CD4-positive, alpha-beta memory T cell (primary cell): ENCODE measurements around the gene PLEKHA8. TPM values are rescaled to one million over a fixed set of nuclear protein-coding genes. Genes with fewer than 3 reads are reported as not detected.

Source experiments
- CTCF ChIA-PET: fragments of 350-600 bp; sonication (Branson Sonifier 250); formaldehyde crosslinking; loops from one replicate; lab custom pipeline; 2021; ENCODE audit warnings: inconsistent platforms; ENCODE audit not compliant: partially characterized antibody; lab: Charles Lee
- POLR2A ChIA-PET: fragments of 350-600 bp; sonication (Branson Sonifier 250); formaldehyde crosslinking; loops from one replicate; lab custom pipeline; 2021; ENCODE audit not compliant: partially characterized antibody; lab: Charles Lee
- DNase-seq, 5 donors: peaks; one replicate each; pipeline versions ENCODE4 v3.0.0 to v3.0.0-alpha.2; 2020 to 2022; ENCODE audit warnings: mixed read lengths in 1 of 5
- H3K27ac ChIP-seq: one replicate; pipeline ENCODE4 v1.7.0; 2013; ENCODE audit warnings: low read depth, low read length
- H3K27me3 ChIP-seq: 2 replicates; pipeline ENCODE4 v1.7.0; 2013; ENCODE audit warnings: mild to moderate bottlenecking, low read length, moderate library complexity; ENCODE audit not compliant: insufficient read depth
- H3K36me3 ChIP-seq: 2 replicates; pipeline ENCODE4 v1.7.0; 2013; ENCODE audit warnings: mild to moderate bottlenecking, low read length, moderate library complexity; ENCODE audit not compliant: insufficient read depth
- H3K4me1 ChIP-seq: 2 replicates; pipeline ENCODE4 v1.7.0; 2013; ENCODE audit warnings: mild to moderate bottlenecking, low read length, moderate library complexity; ENCODE audit not compliant: insufficient read depth
- H3K4me3 ChIP-seq, 2 donors: one replicate each; pipeline ENCODE4 v1.7.0; 2013; ENCODE audit warnings: low read length in 2 of 2, mild to moderate bottlenecking in 1 of 2
- H3K9me3 ChIP-seq, 2 donors: one replicate each; pipeline ENCODE4 v1.7.0; 2013; ENCODE audit warnings: low read length in 2 of 2, control low read depth in 1 of 2; ENCODE audit not compliant: control insufficient read depth in 1 of 2
- H3K27ac Mint-ChIP-seq, 7 donors: one replicate each; pipeline ENCODE4 v1.8.0; 2020 to 2021; ENCODE audit warnings: mixed read lengths in 7 of 7, mild to moderate bottlenecking in 6 of 7, inconsistent platforms in 3 of 7, moderate library complexity in 3 of 7
- H3K27me3 Mint-ChIP-seq, 2 donors: one replicate each; pipeline ENCODE4 v1.8.0; 2020 to 2021; ENCODE audit warnings: mixed read lengths in 2 of 2
- H3K36me3 Mint-ChIP-seq, 2 donors: one replicate each; pipeline ENCODE4 v1.8.0; 2020 to 2021; ENCODE audit warnings: mixed read lengths in 2 of 2, inconsistent platforms in 1 of 2, mild to moderate bottlenecking in 1 of 2
- H3K4me1 Mint-ChIP-seq, 4 donors: one replicate each; pipeline ENCODE4 v1.8.0; 2020 to 2021; ENCODE audit warnings: mixed read lengths in 4 of 4, mild to moderate bottlenecking in 1 of 4
- H3K4me3 Mint-ChIP-seq, 8 donors: one replicate each; pipeline ENCODE4 v1.8.0; 2020 to 2021; ENCODE audit warnings: mixed read lengths in 8 of 8, mild to moderate bottlenecking in 7 of 8, moderate library complexity in 6 of 8, inconsistent platforms in 3 of 8
- H3K9me3 Mint-ChIP-seq, 8 donors: one replicate each; pipeline ENCODE4 v1.8.0; 2020 to 2021; ENCODE audit warnings: mixed read lengths in 8 of 8, mild to moderate bottlenecking in 5 of 8, inconsistent platforms in 3 of 8, moderate library complexity in 1 of 8
- intact Hi-C: fragments of 100-400 bp; cut with micrococcal nuclease; formaldehyde crosslinking; loops from one replicate; pipeline ENCODE4 v1.15.1; 2023
- polyA plus RNA-seq, 2 donors: library from polyadenylated mRNA; unstranded; fragments of 300-500 nt; fragmentation: Illumina TruSeq; gene quantifications; one replicate each; pipeline ENCODE4 v1.2.3, GENCODE V29; 2021
- total RNA-seq, 2 experiments: library from RNA; stranded (reverse); gene quantifications; one replicate each; pipeline ENCODE4 v1.2.3, GENCODE V29; 2021

Gene PLEKHA8
- total and polyA plus RNA-seq, 4 experiments from 2014 or later = 2.4 to 13.2 (median 8.0) TPM

DNA sequence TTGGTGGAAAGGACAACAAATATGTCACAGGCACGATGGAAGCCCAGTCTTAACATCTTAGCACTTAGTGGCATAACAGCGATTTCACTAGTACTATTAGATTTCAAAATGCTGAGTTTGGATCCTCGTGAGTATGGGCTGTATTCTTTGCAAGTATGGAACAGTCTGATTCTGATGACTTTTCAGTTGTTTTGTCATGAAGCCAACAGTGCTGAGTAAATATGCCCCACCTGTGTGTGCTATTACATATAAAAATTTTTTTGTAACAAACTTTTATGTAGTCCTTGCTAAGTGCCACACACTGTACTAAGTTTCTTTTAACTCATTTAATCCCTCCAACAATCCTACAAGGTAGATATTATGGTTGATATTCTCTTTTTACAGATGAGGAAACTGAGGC, 137.4 kb downstream of the PLEKHA8 start:
- Mint-ChIP-seq H3K36me3 (peaks cover 0 to 4% of the 10 kb centered on the region in 2 donors), H3K27ac (no peak overlapping the region), H3K4me3 (no peak overlapping the region), H3K27me3 (no peaks in the 10 kb centered on the region), H3K4me1 (peaks cover 10 to 26% (median 17%) of the 10 kb centered on the region in 4 donors), H3K9me3 (no peaks in the 10 kb centered on the region)
- Histone ChIP-seq H3K4me1 (peaks cover 15% of the 10 kb centered on the region), H3K27me3 (no peaks in the 10 kb centered on the region), H3K36me3 (no peaks in the 10 kb centered on the region), H3K27ac (no peak overlapping the region), H3K9me3 (no peaks in the 10 kb centered on the region), H3K4me3 (no peak overlapping the region)
- POLR2A ChIA-PET = no interaction called here
- CTCF ChIA-PET = no interaction called here
- intact Hi-C loops = loop anchor here (2.0 to 10.0 kb wide), 3 partner anchors 119 to 399 kb away; partner anchors contain the start of gene ZNRF2
- no peak for DNase-seq

GRCh38 chr7:30166155-30166840, 138.1 kb downstream of the PLEKHA8 start:
- POLR2A ChIA-PET = no interaction called here
- DNase-seq = no peak
- peaks cover 9 to 26% (median 17%) of the 10 kb centered on the region in 4 donors for H3K4me1 Mint-ChIP-seq

GRCh38 chr7:30166841-30167235, 138.6 kb downstream of the PLEKHA8 start:
- Histone ChIP-seq H3K4me1 (peaks cover 15% of the 10 kb centered on the region), H3K9me3 (no peaks in the 10 kb centered on the region), H3K36me3 (no peaks in the 10 kb centered on the region), H3K27ac (no peak overlapping the region), H3K27me3 (no peaks in the 10 kb centered on the region), H3K4me3 (no peak overlapping the region)
- no peaks in the 10 kb centered on the region for H3K9me3 Mint-ChIP-seq
- peaks cover 9 to 26% (median 17%) of the 10 kb centered on the region in 4 donors for H3K4me1 Mint-ChIP-seq
- ChIA-PET POLR2A (no interaction called here), CTCF (no interaction called here)
- no peak overlapping the region for H3K27ac Mint-ChIP-seq
- H3K27me3 Mint-ChIP-seq = no peaks in the 10 kb centered on the region
- intact Hi-C loops = loop anchor here (10.0 kb wide), 2 partner anchors 118 to 398 kb away; partner anchors contain the start of gene ZNRF2
- H3K36me3 Mint-ChIP-seq = peaks cover 0 to 4% of the 10 kb centered on the region in 2 donors
- no peak overlapping the region for H3K4me3 Mint-ChIP-seq
- DNase-seq = no peak

More at GRCh38 chr7:30166155-30166840, 138.1 kb downstream of the PLEKHA8 start:
- Histone ChIP-seq H3K4me3 (no peak overlapping the region), H3K27me3 (no peaks in the 10 kb centered on the region), H3K36me3 (no peaks in the 10 kb centered on the region), H3K27ac (no peak overlapping the region), H3K9me3 (no peaks in the 10 kb centered on the region), H3K4me1 (peaks cover 15% of the 10 kb centered on the region)
- Mint-ChIP-seq H3K27me3 (no peaks in the 10 kb centered on the region), H3K9me3 (no peaks in the 10 kb centered on the region), H3K27ac (no peak overlapping the region), H3K36me3 (peaks cover 0 to 4% of the 10 kb centered on the region in 2 donors), H3K4me3 (no peak overlapping the region)
- intact Hi-C loops = loop anchor here (10.0 kb wide), 2 partner anchors 119 to 399 kb away; partner anchors contain the start of gene ZNRF2
- CTCF ChIA-PET = no interaction called here

- Histone ChIP-seq H3K27ac (no peak overlapping the region), H3K27me3 (no peaks in the 10 kb centered on the region), H3K9me3 (no peaks in the 10 kb centered on the region), H3K36me3 (no peaks in the 10 kb centered on the region), H3K4me1 (peaks cover 11% of the 10 kb centered on the region), H3K4me3 (no peak overlapping the region)
- CTCF ChIA-PET = interaction anchor here (1.5 kb wide), 1 partner anchor 395 kb away, joined by 5 read pairs; no protein-coding TSS in a partner anchor
- POLR2A ChIA-PET = no interaction called here
- H3K27me3 Mint-ChIP-seq = no peaks in the 10 kb centered on the region
- no peak overlapping the region for H3K4me3 Mint-ChIP-seq
- intact Hi-C loops = loop anchor here (10.0 kb wide), 2 partner anchors 117 to 397 kb away; partner anchors contain the start of gene ZNRF2
- DNase-seq = no peak
- no peaks in the 10 kb centered on the region for H3K9me3 Mint-ChIP-seq
- H3K36me3 Mint-ChIP-seq = peaks cover 0 to 4% of the 10 kb centered on the region in 2 donors
- peaks cover 6 to 17% (median 11%) of the 10 kb centered on the region in 4 donors for H3K4me1 Mint-ChIP-seq
- H3K27ac Mint-ChIP-seq = peak overlapping the region in 1 of 7 donors; percentile 20
These were observed 139.7 kb downstream of the PLEKHA8 start for GRCh38 chr7:30167901-30168300.

DNA sequence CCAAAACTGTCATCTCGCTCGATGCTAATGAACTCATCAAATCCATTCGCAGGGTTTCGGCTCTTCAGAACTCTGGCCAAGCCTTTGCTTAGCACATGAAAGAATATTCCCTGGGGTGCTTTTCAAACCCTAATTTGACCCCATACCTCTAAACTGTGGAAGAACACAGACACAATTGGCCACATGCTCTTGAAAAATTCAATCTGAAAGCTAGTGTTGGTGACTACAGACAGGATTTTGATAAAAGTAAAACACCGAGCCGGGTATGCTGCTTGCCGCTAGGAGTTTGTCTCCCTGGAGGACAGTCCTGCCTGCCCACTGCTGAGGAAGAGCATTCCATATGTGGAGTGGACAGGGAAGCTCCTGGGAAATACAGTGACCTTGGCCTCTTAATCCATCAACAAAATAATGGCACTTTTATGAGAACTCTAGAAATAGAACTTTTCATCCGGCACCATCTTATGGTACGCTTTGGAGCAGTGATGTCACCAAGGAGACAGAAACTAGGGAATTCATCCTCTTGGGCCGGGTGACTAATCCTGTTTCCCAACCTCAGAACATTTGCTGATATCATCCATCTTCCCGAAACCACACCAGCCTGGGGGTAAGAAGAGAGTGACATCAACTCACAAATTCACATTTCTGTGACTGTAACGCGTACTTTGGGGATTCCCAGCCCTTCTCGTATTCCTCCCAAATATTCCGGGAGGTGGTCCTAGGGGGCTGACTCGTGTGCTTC, 140.8 kb downstream of the PLEKHA8 start:
- DNase-seq = no peak
- POLR2A ChIA-PET = no interaction called here
- no peak overlapping the region for H3K27ac Mint-ChIP-seq
- Histone ChIP-seq H3K27me3 (no peaks in the 10 kb centered on the region), H3K27ac (no peak overlapping the region), H3K4me1 (peaks cover under 1% of the 10 kb centered on the region), H3K4me3 (no peak overlapping the region), H3K9me3 (no peaks in the 10 kb centered on the region), H3K36me3 (no peaks in the 10 kb centered on the region)
- H3K36me3 Mint-ChIP-seq = peaks cover 0 to 4% of the 10 kb centered on the region in 2 donors
- H3K4me3 Mint-ChIP-seq = no peak overlapping the region
- H3K27me3 Mint-ChIP-seq = no peaks in the 10 kb centered on the region
- peaks cover 0 to 7% (median 3%) of the 10 kb centered on the region in 4 donors for H3K4me1 Mint-ChIP-seq
- intact Hi-C loops = loop anchor here (10.0 kb wide), 2 partner anchors 116 to 396 kb away; partner anchors contain the start of gene ZNRF2
- H3K9me3 Mint-ChIP-seq = no peaks in the 10 kb centered on the region
- CTCF ChIA-PET = interaction anchor here (1.5 kb wide), 1 partner anchor 394 kb away, joined by 5 read pairs; no protein-coding TSS in a partner anchor

DNA sequence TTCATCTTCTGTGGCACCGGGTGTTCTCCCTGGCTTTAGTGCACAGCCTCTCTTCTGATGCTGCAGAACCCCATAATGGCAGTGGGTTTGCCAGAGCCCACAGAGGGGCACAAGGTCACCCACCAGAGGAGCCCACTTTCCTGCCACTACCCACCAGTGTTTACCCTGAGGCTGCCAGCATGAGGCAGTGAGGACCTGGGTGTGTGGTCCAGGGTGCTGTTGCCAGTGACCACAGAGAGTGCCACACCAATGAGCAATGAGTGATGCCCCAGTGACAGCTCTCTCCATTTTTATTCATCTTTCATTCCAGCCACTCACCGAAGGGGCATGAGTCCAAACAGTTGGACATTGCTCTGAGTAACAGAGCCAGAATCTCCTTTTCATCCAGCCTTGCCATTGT, 141.4 kb downstream of the PLEKHA8 start:
- no peaks in the 10 kb centered on the region for H3K9me3 Mint-ChIP-seq
- H3K36me3 Mint-ChIP-seq = peaks cover 0 to 4% of the 10 kb centered on the region in 2 donors
- H3K27me3 Mint-ChIP-seq = no peaks in the 10 kb centered on the region
- Histone ChIP-seq H3K4me1 (no peaks in the 10 kb centered on the region), H3K36me3 (no peaks in the 10 kb centered on the region), H3K27ac (no peak overlapping the region), H3K9me3 (no peaks in the 10 kb centered on the region), H3K27me3 (no peaks in the 10 kb centered on the region), H3K4me3 (no peak overlapping the region)
- H3K4me1 Mint-ChIP-seq = peaks cover 0 to 3% (median under 1%) of the 10 kb centered on the region in 4 donors
- H3K4me3 Mint-ChIP-seq = no peak overlapping the region
- H3K27ac Mint-ChIP-seq = no peak overlapping the region
- intact Hi-C loops = loop anchor here (10.0 kb wide), 2 partner anchors 115 to 395 kb away; partner anchors contain the start of gene ZNRF2
- POLR2A ChIA-PET = no interaction called here
- no peak for DNase-seq
- CTCF ChIA-PET = no interaction called here
